ENCODE results near the gene COL5A1.

The COL5A1 gene

GRCh38 chr9:134626571-134627416 is 14.8 kb upstream of the COL5A1 start:
- no peak for DNase-seq

- no peak for DNase-seq
Observed at GRCh38 chr9:134627417-134628353, 13.9 kb upstream of the COL5A1 start.

- no peak for DNase-seq
Observed at GRCh38 chr9:134628354-134628736, 13.3 kb upstream of the COL5A1 start.

- DNase-seq = no peak
Observed at GRCh38 chr9:134629061-134629585, 12.5 kb upstream of the COL5A1 start.

GRCh38 chr9:134629586-134630392 is 11.8 kb upstream of the COL5A1 start:
- no peak for DNase-seq

- no peak for DNase-seq
Observed at GRCh38 chr9:134630393-134630790, 11.2 kb upstream of the COL5A1 start.

GRCh38 chr9:134630861-134631260 is 10.7 kb upstream of the COL5A1 start:
- no peak for DNase-seq

- no peak for DNase-seq
Observed at GRCh38 chr9:134631881-134632280, 9.7 kb upstream of the COL5A1 start.

- no peak for DNase-seq
Observed at GRCh38 chr9:134632329-134632728, 9.3 kb upstream of the COL5A1 start.

GRCh38 chr9:134633362-134634142 is 8.1 kb upstream of the COL5A1 start:
- DNase-seq = no peak

- DNase-seq = no peak
Observed at GRCh38 chr9:134634176-134634575, 7.4 kb upstream of the COL5A1 start.

- DNase-seq = no peak
Observed at GRCh38 chr9:134634667-134635230, 6.9 kb upstream of the COL5A1 start.

GRCh38 chr9:134635351-134636148 is 6.1 kb upstream of the COL5A1 start:
- DNase-seq = no peak

- DNase-seq = no peak
Observed at GRCh38 chr9:134636149-134636507, 5.5 kb upstream of the COL5A1 start.

GRCh38 chr9:134637241-134637640 is 4.4 kb upstream of the COL5A1 start:
- no peak for DNase-seq

- DNase-seq = no peak
Observed at GRCh38 chr9:134637696-134638501, 3.7 kb upstream of the COL5A1 start.

GRCh38 chr9:134638502-134639090 is 3.0 kb upstream of the COL5A1 start:
- DNase-seq = no peak

- no peak for DNase-seq
Observed at GRCh38 chr9:134639994-134640393, 1.6 kb upstream of the COL5A1 start.

GRCh38 chr9:134640506-134641172 is 964 bp upstream of the COL5A1 start:
- DNase-seq = no peak

Measured in activated gamma-delta T cell (primary cell).